OCI-LY3 (cell line): ENCODE results near the gene ENOPH1.

Experiments
- EZH2phosphoT487 ChIP-seq: fragments of 200-600 bp; shearing (Covaris generic); IDR thresholded peaks from 2 replicates; pipeline ENCODE4 v1.6.1; 2018; ENCODE audit warnings: antibody characterized with exemption, mixed run types, low read depth
- TF ChIP-seq, protein P1 (sequence below): fragments of 200-600, 300-600 bp; sonication (generic); IDR thresholded peaks from 2 replicates; pipeline ENCODE4 v1.5.1; 2014; ENCODE audit warnings: antibody characterized with exemption, low read length, low read depth

DNA sequence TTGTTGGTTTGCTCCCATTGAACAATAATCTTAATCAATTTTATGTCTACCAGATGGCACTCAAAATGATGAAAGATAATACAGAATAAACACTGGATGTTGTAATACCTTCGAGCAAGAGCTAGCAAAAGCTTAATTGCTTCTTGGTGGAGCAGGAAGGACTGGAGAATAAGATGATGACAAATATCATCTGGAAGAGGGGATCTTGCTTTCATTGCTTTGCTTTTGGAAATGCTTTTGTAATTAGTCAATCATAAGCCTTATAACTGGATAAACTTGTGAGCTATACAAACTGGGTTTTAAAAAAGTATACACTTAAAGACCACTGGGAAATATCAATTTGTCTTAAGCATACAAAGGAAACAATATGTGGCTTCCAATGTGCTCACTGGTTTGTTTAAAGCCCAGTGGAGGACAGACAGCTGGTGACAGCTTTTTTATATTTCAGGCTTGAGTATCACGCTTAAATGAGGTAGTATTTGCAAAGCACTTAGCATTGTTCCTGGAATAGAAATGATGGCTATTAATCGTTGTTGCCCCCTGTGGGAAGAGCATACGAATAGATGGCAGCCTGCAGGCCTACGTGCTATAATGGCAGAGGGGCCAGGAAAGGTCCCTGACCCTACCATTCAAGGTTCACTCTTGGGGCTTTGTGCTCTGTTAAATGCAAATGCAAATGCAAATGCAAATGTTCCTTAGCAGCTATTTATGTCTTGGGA, 70.2 kb downstream of the ENOPH1 start:
- TF ChIP-seq, protein P1, sequence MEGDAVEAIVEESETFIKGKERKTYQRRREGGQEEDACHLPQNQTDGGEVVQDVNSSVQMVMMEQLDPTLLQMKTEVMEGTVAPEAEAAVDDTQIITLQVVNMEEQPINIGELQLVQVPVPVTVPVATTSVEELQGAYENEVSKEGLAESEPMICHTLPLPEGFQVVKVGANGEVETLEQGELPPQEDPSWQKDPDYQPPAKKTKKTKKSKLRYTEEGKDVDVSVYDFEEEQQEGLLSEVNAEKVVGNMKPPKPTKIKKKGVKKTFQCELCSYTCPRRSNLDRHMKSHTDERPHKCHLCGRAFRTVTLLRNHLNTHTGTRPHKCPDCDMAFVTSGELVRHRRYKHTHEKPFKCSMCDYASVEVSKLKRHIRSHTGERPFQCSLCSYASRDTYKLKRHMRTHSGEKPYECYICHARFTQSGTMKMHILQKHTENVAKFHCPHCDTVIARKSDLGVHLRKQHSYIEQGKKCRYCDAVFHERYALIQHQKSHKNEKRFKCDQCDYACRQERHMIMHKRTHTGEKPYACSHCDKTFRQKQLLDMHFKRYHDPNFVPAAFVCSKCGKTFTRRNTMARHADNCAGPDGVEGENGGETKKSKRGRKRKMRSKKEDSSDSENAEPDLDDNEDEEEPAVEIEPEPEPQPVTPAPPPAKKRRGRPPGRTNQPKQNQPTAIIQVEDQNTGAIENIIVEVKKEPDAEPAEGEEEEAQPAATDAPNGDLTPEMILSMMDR: no peak
- no peak for TF ChIP-seq EZH2phosphoT487
